ENCODE measurements around the gene ZNF394. TPM values are rescaled to one million over a fixed set of nuclear protein-coding genes. Genes with fewer than 3 reads are reported as not detected.

The ZNF394 gene
- total RNA-seq, 1 experiment from 2014 or later: 24.2 TPM

DNA sequence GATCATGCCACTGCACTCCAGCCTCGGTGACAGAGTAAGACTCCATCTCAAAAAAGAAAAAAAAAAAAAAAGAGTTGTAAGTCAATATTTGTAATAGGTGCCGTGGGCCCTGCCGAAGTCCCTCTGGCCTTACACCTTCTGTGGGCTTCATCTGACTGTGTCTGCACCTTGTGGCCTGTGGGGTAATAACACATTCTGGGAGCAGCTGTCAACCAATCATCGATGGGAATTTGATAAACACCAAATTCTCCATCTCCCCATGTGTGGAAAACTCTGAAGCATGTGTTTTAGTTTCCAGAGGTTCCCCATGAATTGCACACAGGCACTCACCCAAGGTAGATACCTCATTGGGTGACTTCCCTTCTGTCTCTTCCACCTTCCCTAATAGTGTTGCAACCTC lies 10.8 kb downstream of the ZNF394 start:
- no peak overlapping the region for H3K23ac ChIP-seq (ENCODE audit: insufficient read length, low read depth, low read length)
- no peak overlapping the region for H4K91ac ChIP-seq (ENCODE audit: insufficient read length, low read depth, low read length)
- no peak overlapping the region for H2BK5ac ChIP-seq (ENCODE audit: insufficient read length, low read length)
- H2AK5ac ChIP-seq (ENCODE audit: insufficient read length, low read length): no peak overlapping the region
- H3K4ac ChIP-seq (ENCODE audit: low read depth, low read length): no peak overlapping the region
- H3K4me2 ChIP-seq (ENCODE audit: insufficient read depth, insufficient read length, low read length): no peak overlapping the region
- Mint-ChIP-seq H3K27me3 (ENCODE audit: low read depth) (no peaks in the 10 kb centered on the region), H3K36me3 (ENCODE audit: insufficient read depth in 1 of 3, low read depth in 3 of 3) (peaks cover 24 to 30% (median 25%) of the 10 kb centered on the region in 3 experiments), H3K4me1 (no peaks in the 10 kb centered on the region), H3K9me3 (peaks cover 15 to 18% of the 10 kb centered on the region in 2 experiments), H3K27ac (no peak overlapping the region), H3K4me3 (no peak overlapping the region)
- H4K8ac ChIP-seq (replicated peaks; ENCODE audit: insufficient read length, low read depth, low read length): no peak overlapping the region
- no peaks in the 10 kb centered on the region for H4K20me1 ChIP-seq (ENCODE audit: control insufficient read depth, insufficient read depth, insufficient read length)
- H3K9me3 ChIP-seq (ENCODE audit: control insufficient read depth, low read depth, low read length): peaks cover 9% of the 10 kb centered on the region
- H3K18ac ChIP-seq (ENCODE audit: insufficient read length, low read depth, low read length): no peak overlapping the region
- H3K79me1 ChIP-seq (ENCODE audit: insufficient read depth, low read depth, low read length, poor library complexity, severe bottlenecking): no peaks in the 10 kb centered on the region
- no peak overlapping the region for H4K5ac ChIP-seq (ENCODE audit: insufficient read length, low read depth, low read length)
- no peak overlapping the region for H2BK20ac ChIP-seq (ENCODE audit: low read depth, low read length, poor library complexity, severe bottlenecking)
- H3K9ac ChIP-seq (ENCODE audit: extremely low read depth, insufficient read length, low read length): no peak overlapping the region
- H2AFZ ChIP-seq (ENCODE audit: low read length): no peak overlapping the region
- H3K79me2 ChIP-seq (ENCODE audit: insufficient read depth, low read length): no peaks in the 10 kb centered on the region
- no peaks in the 10 kb centered on the region for H3K4me1 ChIP-seq (ENCODE audit: insufficient read depth, low read length)
- no peak overlapping the region for H2BK15ac ChIP-seq (ENCODE audit: low read depth, low read length)
- H2BK120ac ChIP-seq (ENCODE audit: low read depth, low read length, poor library complexity, severe bottlenecking): no peak overlapping the region
- H3K56ac ChIP-seq (ENCODE audit: insufficient read length, low read depth, low read length): no peak overlapping the region
- TF ChIP-seq, protein P1, sequence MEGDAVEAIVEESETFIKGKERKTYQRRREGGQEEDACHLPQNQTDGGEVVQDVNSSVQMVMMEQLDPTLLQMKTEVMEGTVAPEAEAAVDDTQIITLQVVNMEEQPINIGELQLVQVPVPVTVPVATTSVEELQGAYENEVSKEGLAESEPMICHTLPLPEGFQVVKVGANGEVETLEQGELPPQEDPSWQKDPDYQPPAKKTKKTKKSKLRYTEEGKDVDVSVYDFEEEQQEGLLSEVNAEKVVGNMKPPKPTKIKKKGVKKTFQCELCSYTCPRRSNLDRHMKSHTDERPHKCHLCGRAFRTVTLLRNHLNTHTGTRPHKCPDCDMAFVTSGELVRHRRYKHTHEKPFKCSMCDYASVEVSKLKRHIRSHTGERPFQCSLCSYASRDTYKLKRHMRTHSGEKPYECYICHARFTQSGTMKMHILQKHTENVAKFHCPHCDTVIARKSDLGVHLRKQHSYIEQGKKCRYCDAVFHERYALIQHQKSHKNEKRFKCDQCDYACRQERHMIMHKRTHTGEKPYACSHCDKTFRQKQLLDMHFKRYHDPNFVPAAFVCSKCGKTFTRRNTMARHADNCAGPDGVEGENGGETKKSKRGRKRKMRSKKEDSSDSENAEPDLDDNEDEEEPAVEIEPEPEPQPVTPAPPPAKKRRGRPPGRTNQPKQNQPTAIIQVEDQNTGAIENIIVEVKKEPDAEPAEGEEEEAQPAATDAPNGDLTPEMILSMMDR (conservative IDR thresholded peaks at IDR 0.05): 0 out of 3 replicates have a peak, but pooled peaks have one; percentile 37
- H3K14ac ChIP-seq (ENCODE audit: insufficient read depth, low read length): no peak overlapping the region
- no CpG with 5 or more reads among the region's 4 CpGs for WGBS (ENCODE audit: extremely low coverage, insufficient read length, low lambda C conversion rate)
- H2BK12ac ChIP-seq (ENCODE audit: insufficient read length, low read depth, low read length): no peak overlapping the region
- H3K27ac ChIP-seq (ENCODE audit: insufficient read length, low read depth, low read length): no peak overlapping the region
- no peak overlapping the region for H3T11ph ChIP-seq (ENCODE audit: low read length)
- H3K23me2 ChIP-seq (ENCODE audit: insufficient read length, low read depth, low read length, poor library complexity, severe bottlenecking): no peaks in the 10 kb centered on the region
- DNase-seq: no peak
- no peaks in the 10 kb centered on the region for H3K27me3 ChIP-seq (ENCODE audit: insufficient read depth, low read length)

Measured in H9 (cell line).